GM23248 (cell line): ENCODE data around the gene FAM9A. TPM values are rescaled to one million over a fixed set of nuclear protein-coding genes. Genes with fewer than 3 reads are reported as not detected.
"Not testable (repeated sequence)": the region's sequence is repeated elsewhere in the genome, so short reads cannot be mapped to it uniquely, and the experiment has no call there.

Source experiments
- DNase-seq: peaks from one replicate; pipeline ENCODE4 v3.0.0-alpha.2; 2015
- H2AFZ ChIP-seq: fragments of 200-600 bp; sonication (generic); 2 replicates; pipeline ENCODE4 v1.6.1; 2016; ENCODE audit warnings: antibody characterized with exemption
- H3F3A ChIP-seq: fragments of 200-600 bp; sonication (generic); 2 replicates; pipeline ENCODE4 v1.6.1; 2016; ENCODE audit warnings: mild to moderate bottlenecking, antibody characterized with exemption, mixed run types; ENCODE audit not compliant: insufficient read depth
- H3K27ac ChIP-seq: fragments of 200-600 bp; sonication (generic); 2 replicates; pipeline ENCODE4 v1.5.1; 2016; ENCODE audit warnings: mild to moderate bottlenecking
- H3K27me3 ChIP-seq: fragments of 200-600 bp; sonication (generic); replicated peaks from 2 replicates; pipeline ENCODE4 v1.6.1; 2016; ENCODE audit warnings: mild to moderate bottlenecking; ENCODE audit not compliant: insufficient read depth
- H3K36me3 ChIP-seq: fragments of 200-600 bp; sonication (generic); 2 replicates; pipeline ENCODE4 v1.6.1; 2016; ENCODE audit warnings: low read depth, mild to moderate bottlenecking
- H3K4me1 ChIP-seq: fragments of 200-600 bp; sonication (generic); 2 replicates; pipeline ENCODE4 v1.6.1; 2016; ENCODE audit warnings: mild to moderate bottlenecking; ENCODE audit not compliant: insufficient read depth
- H3K4me2 ChIP-seq: fragments of 200-600 bp; sonication (generic); one replicate; pipeline ENCODE4 v1.6.1; 2016; ENCODE audit warnings: mild to moderate bottlenecking; ENCODE audit not compliant: unreplicated experiment
- H3K4me3 ChIP-seq: fragments of 200-600 bp; sonication (generic); 2 replicates; pipeline ENCODE4 v1.5.1; 2016; ENCODE audit warnings: mild to moderate bottlenecking
- H3K79me2 ChIP-seq: fragments of 200-600 bp; sonication (generic); 2 replicates; pipeline ENCODE4 v1.6.1; 2016; ENCODE audit warnings: mild to moderate bottlenecking; ENCODE audit not compliant: insufficient read depth
- H3K9ac ChIP-seq: fragments of 200-600 bp; sonication (generic); 2 replicates; pipeline ENCODE4 v1.6.1; 2016; ENCODE audit warnings: mild to moderate bottlenecking
- H3K9me2 ChIP-seq: fragments of 200-600 bp; sonication (generic); 2 replicates; pipeline ENCODE4 v1.6.1; 2016; ENCODE audit warnings: mixed run types, mild to moderate bottlenecking, moderate library complexity; ENCODE audit not compliant: insufficient read depth
- H3K9me3 ChIP-seq: fragments of 200-600 bp; sonication (generic); one replicate; pipeline ENCODE4 v1.6.1; 2017; ENCODE audit warnings: low read depth
- H4K20me1 ChIP-seq: fragments of 200-600 bp; sonication (generic); 2 replicates; pipeline ENCODE4 v1.6.0; 2016; ENCODE audit not compliant: insufficient read depth
- EZH2 ChIP-seq: fragments of 200-600 bp; sonication (generic); IDR thresholded peaks from 2 replicates; pipeline ENCODE4 v1.6.1; 2018; ENCODE audit warnings: antibody characterized with exemption, mild to moderate bottlenecking; ENCODE audit not compliant: insufficient read depth, poor library complexity, severe bottlenecking
- EZH2phosphoT487 ChIP-seq: fragments of 200-600 bp; sonication (generic); IDR thresholded peaks from 2 replicates; pipeline ENCODE4 v1.6.1; 2018; ENCODE audit warnings: antibody characterized with exemption, moderate library complexity, mild to moderate bottlenecking, low read depth; ENCODE audit not compliant: insufficient read depth
- WGBS, 2 experiments: methylation state at CpG; one replicate each; pipeline ENCODE4 v1.1.6; 2015 to 2017; ENCODE audit warnings: low lambda C conversion rate in 2 of 2, low coverage in 1 of 2; ENCODE audit errors: missing lambda C conversion rate in 2 of 2; 5-methylcytosine and 5-hydroxymethylcytosine counted together
- in situ Hi-C: fragments of 300-500 bp; cut with MboI; formaldehyde crosslinking; loops from 2 replicates; pipeline ENCODE4 v1.15.0; 2020
- polyA plus RNA-seq: library from polyadenylated mRNA; unstranded; fragments of >200 nt; fragmentation: Nextera tagmentation; extraction: Ambion mirVana; gene quantifications from 2 replicates; pipeline ENCODE4 v1.2.1, GENCODE V29; 2016
- total RNA-seq: library from RNA; depleted of rRNA; stranded (reverse); fragments of >200 nt; shearing (Covaris generic); gene quantifications from 2 replicates; pipeline ENCODE4 v1.2.3, GENCODE V29; 2014

Gene FAM9A
- total and polyA plus RNA-seq, 2 experiments from 2014 or later: not detected

- no peak for DNase-seq
- Histone ChIP-seq H3K4me1 (no peaks in the 10 kb centered on the region), H3K9ac (no peak overlapping the region), H3K79me2 (no peaks in the 10 kb centered on the region), H3K27me3 (no peaks in the 10 kb centered on the region), H3K27ac (no peak overlapping the region), H2AFZ (no peak overlapping the region), H3K9me3 (no peaks in the 10 kb centered on the region), H3F3A (no peaks in the 10 kb centered on the region), H3K9me2 (no peaks in the 10 kb centered on the region), H3K4me3 (no peak overlapping the region), H4K20me1 (no peaks in the 10 kb centered on the region), H3K36me3 (no peaks in the 10 kb centered on the region), H3K4me2 (no peak overlapping the region)
- in situ Hi-C loops: loop anchor here (25.0 kb wide), 1 partner anchor 909 kb away; no protein-coding TSS in a partner anchor
- TF ChIP-seq EZH2phosphoT487 (no peak), EZH2 (no peak)
- WGBS, 2 experiments: 54 to 60% methylated on average over 2 to 3 of the region's 3 CpGs
Observed at GRCh38 chrX:8803326-8803725, 2.1 kb upstream of the FAM9A start.

- in situ Hi-C loops: loop anchor here (25.0 kb wide), 1 partner anchor 912 kb away; no protein-coding TSS in a partner anchor
- not testable (repeated sequence) for H3K9ac ChIP-seq, DNase-seq, H3K4me2 ChIP-seq, H3K9me2 ChIP-seq, H3K36me3 ChIP-seq, H3K27me3 ChIP-seq, H3K79me2 ChIP-seq, H2AFZ ChIP-seq, H3K27ac ChIP-seq, H3K4me1 ChIP-seq, H3K9me3 ChIP-seq, H4K20me1 ChIP-seq, H3K4me3 ChIP-seq, H3F3A ChIP-seq
- WGBS, 2 experiments: 86 to 100% methylated on average over 5 to 8 of the region's 15 CpGs
Observed at GRCh38 chrX:8800351-8800750, 832 bp downstream of the FAM9A start.

- in situ Hi-C loops, H3F3A ChIP-seq, H3K27me3 ChIP-seq, H3K4me3 ChIP-seq, H3K4me1 ChIP-seq, H3K36me3 ChIP-seq, H2AFZ ChIP-seq, H3K9ac ChIP-seq, H3K79me2 ChIP-seq, H4K20me1 ChIP-seq, H3K4me2 ChIP-seq, H3K9me2 ChIP-seq, H3K27ac ChIP-seq, DNase-seq, H3K9me3 ChIP-seq: not testable (repeated sequence)
- 92% methylated on average over 5 of the region's 13 CpGs; no CpG with 5 or more reads in 1 of the 2 experiments for whole genome bisulfite sequencing, 2 experiments
Observed at GRCh38 chrX:8799281-8799680, 1.9 kb downstream of the FAM9A start.

GRCh38 chrX:8798702-8799101 is 2.5 kb downstream of the FAM9A start:
- H3K4me3 ChIP-seq, H3K4me1 ChIP-seq, H2AFZ ChIP-seq, H4K20me1 ChIP-seq, H3K9me2 ChIP-seq, H3K36me3 ChIP-seq, H3K27me3 ChIP-seq, H3K79me2 ChIP-seq, DNase-seq, H3F3A ChIP-seq, in situ Hi-C loops, H3K9ac ChIP-seq, H3K9me3 ChIP-seq, H3K27ac ChIP-seq, H3K4me2 ChIP-seq: not testable (repeated sequence)
- WGBS, 2 experiments: 89 to 91% methylated on average over 11 to 12 of the region's 16 CpGs

- H3K27ac ChIP-seq, in situ Hi-C loops, H3K4me2 ChIP-seq, H2AFZ ChIP-seq, H4K20me1 ChIP-seq, H3K36me3 ChIP-seq, H3K9me3 ChIP-seq, H3K27me3 ChIP-seq, H3K4me1 ChIP-seq, H3K79me2 ChIP-seq, H3F3A ChIP-seq, DNase-seq, H3K9me2 ChIP-seq, H3K9ac ChIP-seq, H3K4me3 ChIP-seq: not testable (repeated sequence)
- WGBS, 2 experiments: 85 to 86% methylated on average over 1 of the region's 1 CpG
Observed at GRCh38 chrX:8787119-8787518, 14.1 kb downstream of the FAM9A start.
